H1 (cell line): ENCODE data around the gene CEACAM6. TPM values are rescaled to one million over a fixed set of nuclear protein-coding genes. Genes with fewer than 3 reads are reported as not detected.

Experiments
- CTCF ChIA-PET: fragments of 300-600 bp; sonication (Branson Sonifier 250); formaldehyde crosslinking; loops from one replicate; lab custom pipeline; 2021; ENCODE audit not compliant: partially characterized antibody; lab: Charles Lee
- POLR2A ChIA-PET: fragments of 300-600 bp; sonication (Branson Sonifier 250); formaldehyde crosslinking; loops from one replicate; lab custom pipeline; 2021; ENCODE audit warnings: inconsistent platforms; ENCODE audit not compliant: partially characterized antibody; lab: Charles Lee
- DNase-seq, 2 experiments: peaks; one replicate each; pipeline versions ENCODE4 v3.0.0 to v3.0.0-alpha.2; 2010 to 2022; ENCODE audit warnings: low spot score in 2 of 2, low read depth in 1 of 2, mixed read lengths in 1 of 2
- FAIRE-seq: peaks from 2 replicates; lab custom pipeline; 2011; peaks lifted over from hg19 to GRCh38; lab: Jason Lieb, UNC
- H2AFZ ChIP-seq: 2 replicates; pipeline ENCODE4 v1.8.1; 2012; ENCODE audit warnings: low read length, inconsistent platforms
- H2AK5ac ChIP-seq: 2 replicates; pipeline ENCODE4 v1.6.1; 2013; ENCODE audit warnings: low read depth, low read length
- H2BK120ac ChIP-seq: replicated peaks from 2 replicates; pipeline ENCODE3; 2013; ENCODE audit warnings: low read depth, low read length, inconsistent platforms
- H2BK12ac ChIP-seq: 2 replicates; pipeline ENCODE4 v1.6.1; 2013; ENCODE audit warnings: low read depth, low read length
- H2BK15ac ChIP-seq: 2 replicates; pipeline ENCODE4 v1.6.1; 2013; ENCODE audit warnings: low read length
- H2BK20ac ChIP-seq: 2 replicates; pipeline ENCODE4 v1.6.1; 2013; ENCODE audit warnings: low read length
- H2BK5ac ChIP-seq: 2 replicates; pipeline ENCODE4 v1.6.1; 2013; ENCODE audit warnings: low read depth, low read length
- H3K14ac ChIP-seq: 2 replicates; pipeline ENCODE4 v1.6.1; 2013; ENCODE audit warnings: inconsistent platforms; ENCODE audit not compliant: insufficient read length
- H3K18ac ChIP-seq: 2 replicates; pipeline ENCODE4 v1.6.1; 2013; ENCODE audit warnings: low read length; ENCODE audit errors: extremely low read depth
- H3K23ac ChIP-seq: 2 replicates; pipeline ENCODE4 v1.6.1; 2013; ENCODE audit warnings: inconsistent platforms; ENCODE audit not compliant: insufficient read length
- H3K23me2 ChIP-seq: 2 replicates; pipeline ENCODE4 v1.6.1; 2013; ENCODE audit warnings: low read depth, low read length
- H3K27ac ChIP-seq: 2 replicates; pipeline ENCODE4 v1.6.1; 2011; ENCODE audit warnings: low read depth, low read length, inconsistent platforms
- H3K27me3 ChIP-seq, 4 experiments: replicated peaks in 1 of 4; 1 replicate in 1 of 4; 2 replicates in 3 of 4; pipeline versions ENCODE4 v1.6.1 to v1.8.1; 2011 to 2013; ENCODE audit warnings: low read length in 3 of 4, mild to moderate bottlenecking in 3 of 4, inconsistent platforms in 2 of 4, mixed read lengths in 2 of 4, moderate library complexity in 1 of 4; ENCODE audit not compliant: control insufficient read depth in 3 of 4, insufficient read depth in 3 of 4; ENCODE audit errors: extremely low read depth in 1 of 4
- H3K36me3 ChIP-seq, 4 experiments: 2 replicates each; pipeline versions ENCODE4 v1.6.1 to v1.8.1; 2011 to 2013; ENCODE audit warnings: mild to moderate bottlenecking in 4 of 4, low read length in 3 of 4, moderate library complexity in 2 of 4, control low read depth in 1 of 4, inconsistent platforms in 1 of 4; ENCODE audit not compliant: insufficient read depth in 4 of 4, control insufficient read depth in 2 of 4
- H3K4ac ChIP-seq: replicated peaks from 2 replicates; pipeline ENCODE3; 2013; ENCODE audit warnings: low read length, low read depth, mixed read lengths, inconsistent platforms; ENCODE audit not compliant: insufficient read length
- H3K4me1 ChIP-seq, 4 experiments: replicated peaks in 1 of 4; 1 replicate in 1 of 4; 2 replicates in 3 of 4; pipeline versions ENCODE4 v1.6.1 to v1.8.1; 2011 to 2013; ENCODE audit warnings: low read length in 3 of 4, inconsistent platforms in 2 of 4, mixed read lengths in 1 of 4; ENCODE audit not compliant: insufficient read depth in 4 of 4, control insufficient read depth in 3 of 4
- H3K4me2 ChIP-seq, 2 experiments: 2 replicates each; pipeline versions ENCODE4 v1.6.1 to v1.8.1; 2011 to 2013; ENCODE audit warnings: low read depth in 2 of 2, low read length in 2 of 2, control low read depth in 1 of 2, inconsistent platforms in 1 of 2, mild to moderate bottlenecking in 1 of 2; ENCODE audit not compliant: insufficient read depth in 1 of 2
- H3K4me3 ChIP-seq, 4 experiments: fragments of 200-600, 300-600 bp in 1 of 4; sonication (generic), shearing (Covaris generic), sonication (Bioruptor Twin) in 1 of 4; 2 replicates each; pipeline versions ENCODE4 v1.5.1 to v1.8.1; 2011 to 2016; ENCODE audit warnings: low read length in 4 of 4, low read depth in 3 of 4, control low read depth in 2 of 4, inconsistent platforms in 2 of 4, mild to moderate bottlenecking in 2 of 4, mixed read lengths in 1 of 4, moderate library complexity in 1 of 4; ENCODE audit not compliant: insufficient read depth in 2 of 4; ENCODE audit errors: extremely low read depth in 1 of 4
- H3K56ac ChIP-seq: replicated peaks from 2 replicates; pipeline ENCODE3; 2013; ENCODE audit warnings: low read depth, mild to moderate bottlenecking, mixed read lengths, low read length, inconsistent platforms; ENCODE audit not compliant: insufficient read length
- H3K79me1 ChIP-seq: 2 replicates; pipeline ENCODE4 v1.6.1; 2013; ENCODE audit warnings: low read depth, low read length, control low read depth
- H3K79me2 ChIP-seq, 2 experiments: 2 replicates each; pipeline versions ENCODE4 v1.6.1 to v1.8.1; 2012 to 2013; ENCODE audit warnings: low read length in 2 of 2, mild to moderate bottlenecking in 2 of 2, inconsistent platforms in 1 of 2; ENCODE audit not compliant: insufficient read depth in 2 of 2, control insufficient read depth in 1 of 2
- H3K9ac ChIP-seq, 4 experiments: replicated peaks in 1 of 4; 1 replicate in 1 of 4; 2 replicates in 3 of 4; pipeline versions ENCODE4 v1.6.1 to v1.8.1; 2011 to 2013; ENCODE audit warnings: low read depth in 3 of 4, low read length in 3 of 4, control low read depth in 2 of 4, mild to moderate bottlenecking in 2 of 4, moderate library complexity in 2 of 4, inconsistent platforms in 1 of 4; ENCODE audit errors: extremely low read depth in 1 of 4
- H3K9me3 ChIP-seq, 2 experiments: 2 replicates each; pipeline versions ENCODE4 v1.6.1 to v1.8.1; 2012 to 2013; ENCODE audit warnings: mild to moderate bottlenecking in 2 of 2, moderate library complexity in 2 of 2, control low read depth in 1 of 2, inconsistent platforms in 1 of 2, low read depth in 1 of 2, low read length in 1 of 2, mixed read lengths in 1 of 2; ENCODE audit not compliant: insufficient read depth in 2 of 2
- H4K20me1 ChIP-seq, 2 experiments: replicated peaks in 1 of 2; 2 replicates each; pipeline versions ENCODE3 to v1.8.1; 2011 to 2013; ENCODE audit warnings: inconsistent platforms in 2 of 2, low read length in 2 of 2, mild to moderate bottlenecking in 1 of 2; ENCODE audit not compliant: insufficient read depth in 2 of 2, control insufficient read depth in 1 of 2
- H4K5ac ChIP-seq: 2 replicates; pipeline ENCODE4 v1.6.1; 2013; ENCODE audit warnings: low read length, low read depth, mixed read lengths, inconsistent platforms; ENCODE audit not compliant: insufficient read length
- H4K8ac ChIP-seq: 2 replicates; pipeline ENCODE4 v1.8.0; 2013; ENCODE audit warnings: mild to moderate bottlenecking, moderate library complexity, low read length, inconsistent platforms; ENCODE audit not compliant: insufficient read depth; ENCODE audit errors: extremely low read depth
- H4K91ac ChIP-seq: replicated peaks from 2 replicates; pipeline ENCODE3; 2013; ENCODE audit warnings: low read length, mixed read lengths, inconsistent platforms; ENCODE audit not compliant: insufficient read length
- CTBP2 ChIP-seq: IDR thresholded peaks from 2 replicates; pipeline ENCODE4 v1.7.0; 2011; ENCODE audit warnings: borderline replicate concordance, mild to moderate bottlenecking, moderate library complexity, mixed read lengths, low read length; ENCODE audit not compliant: insufficient read depth, insufficient read length
- HDAC6 ChIP-seq: IDR thresholded peaks from one replicate; pipeline ENCODE4 v1.7.1; 2012; ENCODE audit warnings: low read depth, mild to moderate bottlenecking, inconsistent platforms, low read length, moderate library complexity
- KDM5A ChIP-seq: fragments of 200-600 bp; IDR thresholded peaks from 2 replicates; pipeline ENCODE4 v1.7.1; 2012; ENCODE audit warnings: mild to moderate bottlenecking, low read length, inconsistent platforms, mixed read lengths
- SIRT6 ChIP-seq: IDR thresholded peaks from one replicate; pipeline ENCODE4 v1.7.1; 2012; ENCODE audit warnings: low read length, inconsistent platforms
- SIX5 ChIP-seq: IDR thresholded peaks from 2 replicates; pipeline ENCODE4 v1.6.1; 2011; ENCODE audit warnings: mild to moderate bottlenecking, low read depth, low read length
- SP4 ChIP-seq: IDR thresholded peaks from 2 replicates; pipeline ENCODE4 v1.6.1; 2012; ENCODE audit warnings: low read length, inconsistent platforms
- TAF1 ChIP-seq: IDR thresholded peaks from 2 replicates; pipeline ENCODE4 v1.6.1; 2011; ENCODE audit warnings: mild to moderate bottlenecking, low read depth, low read length
- TAF7 ChIP-seq: optimal IDR thresholded peaks from 2 replicates; pipeline ENCODE3; 2011; ENCODE audit warnings: low read depth, mild to moderate bottlenecking, inconsistent platforms, low read length, moderate library complexity, borderline replicate concordance
- WGBS, 2 experiments: shearing (Covaris generic) in 1 of 2; methylation state at CpG; one replicate each; pipeline versions ENCODE4 v1.1.6 to v1.1.7; 2013 to 2015; ENCODE audit warnings: low lambda C conversion rate in 2 of 2, mixed read lengths in 2 of 2, inconsistent platforms in 1 of 2, low coverage in 1 of 2, missing lambda C conversion rate in 1 of 2; ENCODE audit not compliant: insufficient replicate concordance in 2 of 2, insufficient coverage in 1 of 2, insufficient read length in 1 of 2; ENCODE audit errors: extremely low coverage in 1 of 2, missing lambda C conversion rate in 1 of 2; 5-methylcytosine and 5-hydroxymethylcytosine counted together
- polyA plus RNA-seq, 7 experiments: library from polyadenylated mRNA; depleted of rRNA in 3 of 7; stranded (reverse) in 5 of 7; unstranded in 2 of 7; fragments of >200 nt in 5 of 7; fragments of 200-250 nt in 2 of 7; gene quantifications; 1 replicate in 5 of 7; 2 replicates in 1 of 7; 4 replicates in 1 of 7; pipeline versions ENCODE4 v1.2.1 to v1.2.3, GENCODE V29; 2011 to 2013; ENCODE audit warnings: missing spikeins in 2 of 7, mixed read lengths in 2 of 7
- total RNA-seq: library from RNA; stranded (reverse); fragmentation: NEBNext Ultra II Directional; extraction: Animal tissue kit (Norgen Biotek cat#: 25700); gene quantifications from 2 replicates; pipeline ENCODE4 v1.2.1, GENCODE V29; 2021
- TF ChIP-seq, protein P1 (sequence below): IDR thresholded peaks from 2 replicates; pipeline ENCODE4 v1.6.1; 2012; ENCODE audit warnings: inconsistent platforms

Gene CEACAM6
- total and polyA plus RNA-seq, 2 of the 8 experiments (the other 6 are each of a cell fraction or from before 2014, with no cell fraction given), result not detected

DNA sequence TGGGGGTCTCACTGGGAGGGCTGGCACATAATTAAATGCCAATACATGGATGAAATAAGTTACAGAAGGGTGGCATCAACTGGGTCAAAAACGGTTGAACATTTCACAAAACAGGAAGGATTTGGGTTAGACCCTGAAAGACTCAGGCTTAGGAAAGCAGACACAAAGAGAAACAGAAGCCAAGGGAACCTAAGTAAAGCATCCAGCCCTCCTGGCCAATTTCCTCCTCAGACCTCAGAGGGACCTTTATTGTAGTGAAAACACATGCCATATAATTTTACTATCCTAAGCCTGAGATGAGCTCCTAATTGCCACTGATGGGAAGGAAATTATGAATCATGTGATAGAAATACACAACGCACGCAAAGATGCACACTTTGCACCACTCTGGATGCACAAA, 29.0 kb downstream of the CEACAM6 start:
- Histone ChIP-seq H2BK12ac (no peak overlapping the region), H3K23me2 (no peaks in the 10 kb centered on the region), H2BK5ac (no peak overlapping the region), H3K79me2 (no peaks in the 10 kb centered on the region), H3K4me3 (no peak overlapping the region), H2AFZ (no peak overlapping the region), H3K4ac (no peak overlapping the region), H4K8ac (no peak overlapping the region), H3K9ac (no peak overlapping the region), H3K27me3 (no peaks in the 10 kb centered on the region; a peak in 2 of 7 replicates), H2BK120ac (no peak overlapping the region), H3K79me1 (no peaks in the 10 kb centered on the region), H2AK5ac (no peak overlapping the region), H2BK20ac (no peak overlapping the region), H3K23ac (no peak overlapping the region), H2BK15ac (no peak overlapping the region), H3K14ac (no peak overlapping the region), H4K91ac (no peak overlapping the region), H3K9me3 (peaks cover 18 to 44% of the 10 kb centered on the region in 2 experiments), H4K5ac (no peak overlapping the region), H3K36me3 (no peaks in the 10 kb centered on the region), H3K4me1 (no peaks in the 10 kb centered on the region), H3K56ac (no peak overlapping the region), H4K20me1 (no peaks in the 10 kb centered on the region), H3K4me2 (no peak overlapping the region), H3K18ac (no peak overlapping the region), H3K27ac (no peak overlapping the region)
- ChIA-PET CTCF (interaction anchor here (0.8 to 3.1 kb wide), 10 partner anchors 10 to 289 kb away, joined by 3 to 13 read pairs (median 5); partner anchors contain the start of gene CEACAM6), POLR2A (no interaction called here)
- no peak for FAIRE-seq
- DNase-seq, result no peak
- 66% methylated on average over 3 of the region's 3 CpGs; no CpG with 5 or more reads in 1 of the 2 experiments for WGBS, 2 experiments
- no peak for TF ChIP-seq KDM5A
- TF ChIP-seq TAF7, result no peak
- TF ChIP-seq HDAC6, result no peak
- TF ChIP-seq SIX5, result no peak
- no peak for TF ChIP-seq CTBP2
- no peak for TF ChIP-seq SIRT6
- TF ChIP-seq SP4, result no peak
- TF ChIP-seq, protein P1, sequence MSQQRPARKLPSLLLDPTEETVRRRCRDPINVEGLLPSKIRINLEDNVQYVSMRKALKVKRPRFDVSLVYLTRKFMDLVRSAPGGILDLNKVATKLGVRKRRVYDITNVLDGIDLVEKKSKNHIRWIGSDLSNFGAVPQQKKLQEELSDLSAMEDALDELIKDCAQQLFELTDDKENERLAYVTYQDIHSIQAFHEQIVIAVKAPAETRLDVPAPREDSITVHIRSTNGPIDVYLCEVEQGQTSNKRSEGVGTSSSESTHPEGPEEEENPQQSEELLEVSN, result no peak
- no peak for TF ChIP-seq TAF1
